HEK293 (cell line): ENCODE data around the gene DDX43.

Source experiments
- IKZF3 ChIP-seq: fragments of 450-650 bp; IDR thresholded peaks from 2 replicates; pipeline ENCODE4 v1.5.0; 2018; ENCODE audit warnings: missing biosample characterization, mild to moderate bottlenecking, missing genetic modification characterization, moderate library complexity
- KLF7 ChIP-seq: fragments of 450-650 bp; formaldehyde crosslinking; IDR thresholded peaks from 2 replicates; pipeline ENCODE4 v1.5.1; 2016; ENCODE audit warnings: missing biosample characterization, missing genetic modification characterization, borderline replicate concordance
- PRDM1 ChIP-seq: fragments of 450-650 bp; formaldehyde crosslinking; IDR thresholded peaks from 2 replicates; pipeline ENCODE4; 2016; ENCODE audit warnings: missing biosample characterization, missing genetic modification characterization
- SP2 ChIP-seq: fragments of 450-650 bp; formaldehyde crosslinking; IDR thresholded peaks from 2 replicates; pipeline ENCODE4 v1.5.1; 2016; ENCODE audit warnings: missing biosample characterization, missing genetic modification characterization
- TCF7L2 ChIP-seq: IDR thresholded peaks from 2 replicates; pipeline ENCODE4 v1.6.1; 2011; ENCODE audit warnings: low read depth, mild to moderate bottlenecking, inconsistent platforms, low read length, moderate library complexity, borderline replicate concordance
- ZBTB17 ChIP-seq: fragments of 450-650 bp; formaldehyde crosslinking; IDR thresholded peaks from 2 replicates; pipeline ENCODE4 v1.5.1; 2016; ENCODE audit warnings: missing biosample characterization, missing genetic modification characterization
- ZBTB7A ChIP-seq: fragments of 450-650 bp; formaldehyde crosslinking; IDR thresholded peaks from 2 replicates; pipeline ENCODE4 v1.5.1; 2016; ENCODE audit warnings: low read depth, missing biosample characterization, missing genetic modification characterization
- ZFP37 ChIP-seq: fragments of 450-650 bp; formaldehyde crosslinking; IDR thresholded peaks from 2 replicates; pipeline ENCODE4 v1.5.1; 2016; ENCODE audit warnings: missing biosample characterization, missing genetic modification characterization
- ZNF169 ChIP-seq: fragments of 450-650 bp; formaldehyde crosslinking; IDR thresholded peaks from 2 replicates; pipeline ENCODE4 v1.5.1; 2016; ENCODE audit warnings: missing biosample characterization, missing genetic modification characterization
- ZNF2 ChIP-seq: fragments of 450-650 bp; formaldehyde crosslinking; IDR thresholded peaks from 2 replicates; pipeline ENCODE4 v1.5.1; 2016; ENCODE audit warnings: missing biosample characterization, missing genetic modification characterization
- ZNF23 ChIP-seq: fragments of 450-650 bp; formaldehyde crosslinking; IDR thresholded peaks from 2 replicates; pipeline ENCODE4 v1.5.1; 2016; ENCODE audit warnings: missing biosample characterization, missing genetic modification characterization, borderline replicate concordance
- ZNF341 ChIP-seq: fragments of 450-650 bp; formaldehyde crosslinking; IDR thresholded peaks from 2 replicates; pipeline ENCODE4; 2016; ENCODE audit warnings: low read depth, missing biosample characterization, missing genetic modification characterization
- ZNF37A ChIP-seq: fragments of 450-650 bp; IDR thresholded peaks from 2 replicates; pipeline ENCODE4 v1.5.1; 2018; ENCODE audit warnings: missing biosample characterization, missing genetic modification characterization
- ZNF548 ChIP-seq: fragments of 450-650 bp; formaldehyde crosslinking; IDR thresholded peaks from 2 replicates; pipeline ENCODE4 v1.5.1; 2016; ENCODE audit warnings: missing biosample characterization, missing genetic modification characterization
- ZNF843 ChIP-seq: fragments of 450-650 bp; formaldehyde crosslinking; IDR thresholded peaks from 2 replicates; pipeline ENCODE4 v1.5.1; 2016; ENCODE audit warnings: missing biosample characterization, missing genetic modification characterization
- ZSCAN30 ChIP-seq: fragments of 450-650 bp; IDR thresholded peaks from 2 replicates; pipeline ENCODE4 v1.5.1; 2018; ENCODE audit warnings: missing biosample characterization, mild to moderate bottlenecking, missing genetic modification characterization, moderate library complexity
- TF ChIP-seq, protein P1 (sequence below): fragments of 450-650 bp; formaldehyde crosslinking; IDR thresholded peaks from 2 replicates; pipeline ENCODE4 v1.5.1; 2016; ENCODE audit warnings: missing biosample characterization, missing genetic modification characterization
- TF ChIP-seq, protein P2 (sequence below): fragments of 450-650 bp; formaldehyde crosslinking; conservative IDR thresholded peaks from 2 replicates; pipeline ENCODE4 v1.5.1; 2016; ENCODE audit warnings: low read depth, missing biosample characterization, missing genetic modification characterization
- TF ChIP-seq, protein P3 (sequence below): fragments of 450-650 bp; formaldehyde crosslinking; IDR thresholded peaks from 2 replicates; pipeline ENCODE4 v1.5.1; 2016; ENCODE audit warnings: missing biosample characterization, missing genetic modification characterization
- TF ChIP-seq, protein P4 (sequence below): fragments of 450-650 bp; formaldehyde crosslinking; IDR thresholded peaks from 2 replicates; pipeline ENCODE4 v1.5.1; 2016; ENCODE audit warnings: missing biosample characterization, missing genetic modification characterization
- TF ChIP-seq, protein P5 (sequence below): sonication (generic); formaldehyde crosslinking; IDR thresholded peaks from 2 replicates; pipeline ENCODE4 v1.8.1; 2022; ENCODE audit warnings: mild to moderate bottlenecking, moderate library complexity, missing genetic modification reagents
- TF ChIP-seq, protein P6 (sequence below): fragments of 450-650 bp; formaldehyde crosslinking; IDR thresholded peaks from 2 replicates; pipeline ENCODE4 v1.5.1; 2017; ENCODE audit warnings: missing biosample characterization, missing genetic modification characterization
- TF ChIP-seq, protein P7 (sequence below): fragments of 450-650 bp; formaldehyde crosslinking; IDR thresholded peaks from 2 replicates; pipeline ENCODE4 v1.5.1; 2017; ENCODE audit warnings: missing biosample characterization, missing genetic modification characterization

Gene DDX43

DNA sequence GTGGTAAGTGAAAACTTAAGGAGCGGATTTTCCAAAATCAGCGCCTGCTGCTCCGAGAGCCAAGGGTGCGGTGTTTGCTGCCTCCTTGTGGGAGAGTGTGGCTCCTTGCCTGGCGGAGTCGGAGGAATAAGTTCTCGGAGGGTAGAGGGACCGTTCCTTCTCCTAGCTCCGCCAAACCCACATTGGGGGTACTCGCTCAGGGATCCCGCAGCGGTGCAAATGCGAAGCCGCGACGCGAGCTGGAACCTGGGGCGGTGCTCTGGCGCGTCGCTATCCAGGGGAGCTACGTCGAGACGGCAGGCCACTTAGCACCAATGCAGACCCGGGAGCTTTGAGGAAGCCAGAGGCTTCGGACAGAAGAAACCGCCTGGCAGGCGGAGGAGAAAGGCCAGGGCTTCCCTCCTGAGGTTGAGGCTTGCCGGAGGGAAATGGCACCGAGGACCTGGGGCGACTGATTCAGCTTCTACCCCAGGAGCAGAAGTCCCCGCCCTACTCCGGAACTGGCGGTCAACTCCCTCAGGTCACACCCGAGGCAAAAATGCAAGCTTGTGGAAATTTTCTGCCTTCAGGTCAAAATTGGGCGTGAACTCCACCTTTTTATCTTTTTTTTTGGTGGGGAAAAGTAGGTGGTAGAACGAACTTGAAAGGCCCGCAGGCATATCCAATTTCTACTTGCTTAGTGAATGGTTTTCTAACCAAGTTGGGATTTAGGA, 5.7 kb upstream of the DDX43 start (continued):
- TF ChIP-seq, protein P1, sequence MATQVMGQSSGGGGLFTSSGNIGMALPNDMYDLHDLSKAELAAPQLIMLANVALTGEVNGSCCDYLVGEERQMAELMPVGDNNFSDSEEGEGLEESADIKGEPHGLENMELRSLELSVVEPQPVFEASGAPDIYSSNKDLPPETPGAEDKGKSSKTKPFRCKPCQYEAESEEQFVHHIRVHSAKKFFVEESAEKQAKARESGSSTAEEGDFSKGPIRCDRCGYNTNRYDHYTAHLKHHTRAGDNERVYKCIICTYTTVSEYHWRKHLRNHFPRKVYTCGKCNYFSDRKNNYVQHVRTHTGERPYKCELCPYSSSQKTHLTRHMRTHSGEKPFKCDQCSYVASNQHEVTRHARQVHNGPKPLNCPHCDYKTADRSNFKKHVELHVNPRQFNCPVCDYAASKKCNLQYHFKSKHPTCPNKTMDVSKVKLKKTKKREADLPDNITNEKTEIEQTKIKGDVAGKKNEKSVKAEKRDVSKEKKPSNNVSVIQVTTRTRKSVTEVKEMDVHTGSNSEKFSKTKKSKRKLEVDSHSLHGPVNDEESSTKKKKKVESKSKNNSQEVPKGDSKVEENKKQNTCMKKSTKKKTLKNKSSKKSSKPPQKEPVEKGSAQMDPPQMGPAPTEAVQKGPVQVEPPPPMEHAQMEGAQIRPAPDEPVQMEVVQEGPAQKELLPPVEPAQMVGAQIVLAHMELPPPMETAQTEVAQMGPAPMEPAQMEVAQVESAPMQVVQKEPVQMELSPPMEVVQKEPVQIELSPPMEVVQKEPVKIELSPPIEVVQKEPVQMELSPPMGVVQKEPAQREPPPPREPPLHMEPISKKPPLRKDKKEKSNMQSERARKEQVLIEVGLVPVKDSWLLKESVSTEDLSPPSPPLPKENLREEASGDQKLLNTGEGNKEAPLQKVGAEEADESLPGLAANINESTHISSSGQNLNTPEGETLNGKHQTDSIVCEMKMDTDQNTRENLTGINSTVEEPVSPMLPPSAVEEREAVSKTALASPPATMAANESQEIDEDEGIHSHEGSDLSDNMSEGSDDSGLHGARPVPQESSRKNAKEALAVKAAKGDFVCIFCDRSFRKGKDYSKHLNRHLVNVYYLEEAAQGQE = peak; percentile 54; the same call in 1 of the 2 replicates
- TF ChIP-seq, protein P2, sequence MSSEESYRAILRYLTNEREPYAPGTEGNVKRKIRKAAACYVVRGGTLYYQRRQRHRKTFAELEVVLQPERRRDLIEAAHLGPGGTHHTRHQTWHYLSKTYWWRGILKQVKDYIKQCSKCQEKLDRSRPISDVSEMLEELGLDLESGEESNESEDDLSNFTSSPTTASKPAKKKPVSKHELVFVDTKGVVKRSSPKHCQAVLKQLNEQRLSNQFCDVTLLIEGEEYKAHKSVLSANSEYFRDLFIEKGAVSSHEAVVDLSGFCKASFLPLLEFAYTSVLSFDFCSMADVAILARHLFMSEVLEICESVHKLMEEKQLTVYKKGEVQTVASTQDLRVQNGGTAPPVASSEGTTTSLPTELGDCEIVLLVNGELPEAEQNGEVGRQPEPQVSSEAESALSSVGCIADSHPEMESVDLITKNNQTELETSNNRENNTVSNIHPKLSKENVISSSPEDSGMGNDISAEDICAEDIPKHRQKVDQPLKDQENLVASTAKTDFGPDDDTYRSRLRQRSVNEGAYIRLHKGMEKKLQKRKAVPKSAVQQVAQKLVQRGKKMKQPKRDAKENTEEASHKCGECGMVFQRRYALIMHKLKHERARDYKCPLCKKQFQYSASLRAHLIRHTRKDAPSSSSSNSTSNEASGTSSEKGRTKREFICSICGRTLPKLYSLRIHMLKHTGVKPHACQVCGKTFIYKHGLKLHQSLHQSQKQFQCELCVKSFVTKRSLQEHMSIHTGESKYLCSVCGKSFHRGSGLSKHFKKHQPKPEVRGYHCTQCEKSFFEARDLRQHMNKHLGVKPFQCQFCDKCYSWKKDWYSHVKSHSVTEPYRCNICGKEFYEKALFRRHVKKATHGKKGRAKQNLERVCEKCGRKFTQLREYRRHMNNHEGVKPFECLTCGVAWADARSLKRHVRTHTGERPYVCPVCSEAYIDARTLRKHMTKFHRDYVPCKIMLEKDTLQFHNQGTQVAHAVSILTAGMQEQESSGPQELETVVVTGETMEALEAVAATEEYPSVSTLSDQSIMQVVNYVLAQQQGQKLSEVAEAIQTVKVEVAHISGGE (tag by site-specific recombination) = peak; percentile 60
- TF ChIP-seq, protein P3, sequence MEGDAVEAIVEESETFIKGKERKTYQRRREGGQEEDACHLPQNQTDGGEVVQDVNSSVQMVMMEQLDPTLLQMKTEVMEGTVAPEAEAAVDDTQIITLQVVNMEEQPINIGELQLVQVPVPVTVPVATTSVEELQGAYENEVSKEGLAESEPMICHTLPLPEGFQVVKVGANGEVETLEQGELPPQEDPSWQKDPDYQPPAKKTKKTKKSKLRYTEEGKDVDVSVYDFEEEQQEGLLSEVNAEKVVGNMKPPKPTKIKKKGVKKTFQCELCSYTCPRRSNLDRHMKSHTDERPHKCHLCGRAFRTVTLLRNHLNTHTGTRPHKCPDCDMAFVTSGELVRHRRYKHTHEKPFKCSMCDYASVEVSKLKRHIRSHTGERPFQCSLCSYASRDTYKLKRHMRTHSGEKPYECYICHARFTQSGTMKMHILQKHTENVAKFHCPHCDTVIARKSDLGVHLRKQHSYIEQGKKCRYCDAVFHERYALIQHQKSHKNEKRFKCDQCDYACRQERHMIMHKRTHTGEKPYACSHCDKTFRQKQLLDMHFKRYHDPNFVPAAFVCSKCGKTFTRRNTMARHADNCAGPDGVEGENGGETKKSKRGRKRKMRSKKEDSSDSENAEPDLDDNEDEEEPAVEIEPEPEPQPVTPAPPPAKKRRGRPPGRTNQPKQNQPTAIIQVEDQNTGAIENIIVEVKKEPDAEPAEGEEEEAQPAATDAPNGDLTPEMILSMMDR (tag by site-specific recombination) = peak; percentile 83
- TF ChIP-seq ZNF2 (peak; percentile 62), ZFP37 (tag by site-specific recombination) (0 out of 2 replicates have a peak, but pooled peaks have one; percentile 60), ZNF169 (no peak), KLF7 (tag by site-specific recombination) (peak; percentile 76; the same call in 1 of the 2 replicates), SP2 (tag by site-specific recombination) (peak; percentile 43), PRDM1 (0 out of 2 replicates have a peak, but pooled peaks have one; percentile 25), IKZF3 (tag by site-specific recombination) (0 out of 2 replicates have a peak, but pooled peaks have one; percentile 51), TCF7L2 (peak; percentile 25; the same call in 1 of the 2 replicates), ZNF23 (no peak), ZNF843 (tag by site-specific recombination) (peak; percentile 49; the same call in 1 of the 2 replicates), ZBTB17 (peak; percentile 84), ZNF341 (tag by site-specific recombination) (peak; percentile 14; the same call in 1 of the 2 replicates), ZNF37A (tag by site-specific recombination) (no peak), ZNF548 (tag by site-specific recombination) (no peak), ZSCAN30 (tag by site-specific recombination) (0 out of 2 replicates have a peak, but pooled peaks have one; percentile 29), ZBTB7A (no peak)
- TF ChIP-seq, protein P4, sequence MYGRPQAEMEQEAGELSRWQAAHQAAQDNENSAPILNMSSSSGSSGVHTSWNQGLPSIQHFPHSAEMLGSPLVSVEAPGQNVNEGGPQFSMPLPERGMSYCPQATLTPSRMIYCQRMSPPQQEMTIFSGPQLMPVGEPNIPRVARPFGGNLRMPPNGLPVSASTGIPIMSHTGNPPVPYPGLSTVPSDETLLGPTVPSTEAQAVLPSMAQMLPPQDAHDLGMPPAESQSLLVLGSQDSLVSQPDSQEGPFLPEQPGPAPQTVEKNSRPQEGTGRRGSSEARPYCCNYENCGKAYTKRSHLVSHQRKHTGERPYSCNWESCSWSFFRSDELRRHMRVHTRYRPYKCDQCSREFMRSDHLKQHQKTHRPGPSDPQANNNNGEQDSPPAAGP (tag by site-specific recombination) = 0 out of 2 replicates have a peak, but pooled peaks have one; percentile 32
- TF ChIP-seq, protein P5, sequence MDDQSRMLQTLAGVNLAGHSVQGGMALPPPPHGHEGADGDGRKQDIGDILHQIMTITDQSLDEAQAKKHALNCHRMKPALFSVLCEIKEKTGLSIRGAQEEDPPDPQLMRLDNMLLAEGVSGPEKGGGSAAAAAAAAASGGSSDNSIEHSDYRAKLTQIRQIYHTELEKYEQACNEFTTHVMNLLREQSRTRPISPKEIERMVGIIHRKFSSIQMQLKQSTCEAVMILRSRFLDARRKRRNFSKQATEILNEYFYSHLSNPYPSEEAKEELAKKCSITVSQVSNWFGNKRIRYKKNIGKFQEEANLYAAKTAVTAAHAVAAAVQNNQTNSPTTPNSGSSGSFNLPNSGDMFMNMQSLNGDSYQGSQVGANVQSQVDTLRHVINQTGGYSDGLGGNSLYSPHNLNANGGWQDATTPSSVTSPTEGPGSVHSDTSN (CRISPR knock-in tag) = peak; percentile 30; the same call in 1 of the 2 replicates
- TF ChIP-seq, protein P6, sequence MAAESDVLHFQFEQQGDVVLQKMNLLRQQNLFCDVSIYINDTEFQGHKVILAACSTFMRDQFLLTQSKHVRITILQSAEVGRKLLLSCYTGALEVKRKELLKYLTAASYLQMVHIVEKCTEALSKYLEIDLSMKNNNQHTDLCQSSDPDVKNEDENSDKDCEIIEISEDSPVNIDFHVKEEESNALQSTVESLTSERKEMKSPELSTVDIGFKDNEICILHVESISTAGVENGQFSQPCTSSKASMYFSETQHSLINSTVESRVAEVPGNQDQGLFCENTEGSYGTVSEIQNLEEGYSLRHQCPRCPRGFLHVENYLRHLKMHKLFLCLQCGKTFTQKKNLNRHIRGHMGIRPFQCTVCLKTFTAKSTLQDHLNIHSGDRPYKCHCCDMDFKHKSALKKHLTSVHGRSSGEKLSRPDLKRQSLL (tag by site-specific recombination) = no peak
- TF ChIP-seq, protein P7, sequence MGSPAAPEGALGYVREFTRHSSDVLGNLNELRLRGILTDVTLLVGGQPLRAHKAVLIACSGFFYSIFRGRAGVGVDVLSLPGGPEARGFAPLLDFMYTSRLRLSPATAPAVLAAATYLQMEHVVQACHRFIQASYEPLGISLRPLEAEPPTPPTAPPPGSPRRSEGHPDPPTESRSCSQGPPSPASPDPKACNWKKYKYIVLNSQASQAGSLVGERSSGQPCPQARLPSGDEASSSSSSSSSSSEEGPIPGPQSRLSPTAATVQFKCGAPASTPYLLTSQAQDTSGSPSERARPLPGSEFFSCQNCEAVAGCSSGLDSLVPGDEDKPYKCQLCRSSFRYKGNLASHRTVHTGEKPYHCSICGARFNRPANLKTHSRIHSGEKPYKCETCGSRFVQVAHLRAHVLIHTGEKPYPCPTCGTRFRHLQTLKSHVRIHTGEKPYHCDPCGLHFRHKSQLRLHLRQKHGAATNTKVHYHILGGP (tag by site-specific recombination) = no peak
